A673 (cell line): ENCODE data around the gene CD9. TPM values are rescaled to one million over a fixed set of nuclear protein-coding genes. Genes with fewer than 3 reads are reported as not detected.
"Not testable (repeated sequence)": the region's sequence is repeated elsewhere in the genome, so short reads cannot be mapped to it uniquely, and the experiment has no call there.

Experiments
- BruUV-seq: library from RNA; stranded (reverse); fragments of 400-500 nt; replicated peaks from 2 replicates; lab custom pipeline; 2021; lab: Mats Ljungman, UMichigan
- CTCF ChIA-PET: fragments of 300-600 bp; sonication (Branson Sonifier 250); formaldehyde crosslinking; loops from one replicate; lab custom pipeline; 2022; ENCODE audit warnings: antibody characterized with exemption; lab: Charles Lee
- POLR2A ChIA-PET: fragments of 300-600 bp; sonication (Branson Sonifier 250); formaldehyde crosslinking; loops from one replicate; lab custom pipeline; 2022; ENCODE audit warnings: antibody characterized with exemption; ENCODE audit not compliant: low non-redundant PET; lab: Charles Lee
- DNase-seq: peaks from one replicate; pipeline ENCODE4 v3.0.0-alpha.2; 2015; ENCODE audit warnings: low spot score
- H3K27ac ChIP-seq: fragments of 200-600 bp; sonication (generic); 2 replicates; pipeline ENCODE4 v1.5.1; 2016; ENCODE audit warnings: mixed run types, low read depth, mild to moderate bottlenecking, mixed read lengths, antibody characterized with exemption, low read length; ENCODE audit not compliant: poor library complexity, severe bottlenecking
- H3K27me3 ChIP-seq: fragments of 200-600 bp; sonication (generic); replicated peaks from 2 replicates; pipeline ENCODE4 v1.6.1; 2017; ENCODE audit warnings: mixed run types, low read depth, mild to moderate bottlenecking, mixed read lengths, antibody characterized with exemption, low read length; ENCODE audit not compliant: insufficient read depth, poor library complexity
- H3K36me3 ChIP-seq: fragments of 200-600 bp; sonication (generic); 2 replicates; pipeline ENCODE4 v1.6.1; 2016; ENCODE audit warnings: mixed run types, mild to moderate bottlenecking, mixed read lengths, antibody characterized with exemption, low read length; ENCODE audit not compliant: insufficient read depth, poor library complexity, severe bottlenecking
- H3K4me1 ChIP-seq: fragments of 200-600 bp; sonication (generic); 2 replicates; pipeline ENCODE4 v1.6.1; 2017; ENCODE audit warnings: mixed run types, mild to moderate bottlenecking, mixed read lengths, antibody characterized with exemption, low read length; ENCODE audit not compliant: insufficient read depth, poor library complexity, severe bottlenecking
- H3K4me3 ChIP-seq: fragments of 200-600 bp; sonication (generic); 2 replicates; pipeline ENCODE4 v1.5.1; 2016; ENCODE audit warnings: low read depth, mixed run types, mild to moderate bottlenecking, mixed read lengths, low read length; ENCODE audit not compliant: poor library complexity, severe bottlenecking
- H3K9me3 ChIP-seq: fragments of 200-600 bp; sonication (generic); 2 replicates; pipeline ENCODE4 v1.6.1; 2016; ENCODE audit warnings: mixed run types, low read depth, mild to moderate bottlenecking, mixed read lengths, antibody characterized with exemption, low read length; ENCODE audit not compliant: poor library complexity, severe bottlenecking
- EZH2 ChIP-seq: fragments of 200-600 bp; sonication (generic); IDR thresholded peaks from 2 replicates; pipeline ENCODE4 v1.6.1; 2017; ENCODE audit warnings: borderline replicate concordance, low read depth, mild to moderate bottlenecking, mixed read lengths, antibody characterized with exemption, low read length; ENCODE audit not compliant: poor library complexity, severe bottlenecking
- intact Hi-C: fragments of 100-400 bp; cut with micrococcal nuclease; formaldehyde crosslinking; loops from one replicate; pipeline ENCODE4 v1.10.0; 2022; ENCODE audit not compliant: unreplicated experiment
- total RNA-seq: library from RNA; stranded (reverse); gene quantifications from 2 replicates; pipeline ENCODE4 v1.2.3, GENCODE V29; 2021
- TF ChIP-seq, protein P1 (sequence below): fragments of 300-800, 200-600 bp; sonication (generic); conservative IDR thresholded peaks from 2 replicates; pipeline ENCODE4 v1.5.1; 2017; ENCODE audit warnings: low read depth, mild to moderate bottlenecking, antibody characterized with exemption, low read length, moderate library complexity, mixed read lengths

CD9 gene
- total RNA-seq, 1 experiment from 2014 or later, result 2.8 TPM

DNA sequence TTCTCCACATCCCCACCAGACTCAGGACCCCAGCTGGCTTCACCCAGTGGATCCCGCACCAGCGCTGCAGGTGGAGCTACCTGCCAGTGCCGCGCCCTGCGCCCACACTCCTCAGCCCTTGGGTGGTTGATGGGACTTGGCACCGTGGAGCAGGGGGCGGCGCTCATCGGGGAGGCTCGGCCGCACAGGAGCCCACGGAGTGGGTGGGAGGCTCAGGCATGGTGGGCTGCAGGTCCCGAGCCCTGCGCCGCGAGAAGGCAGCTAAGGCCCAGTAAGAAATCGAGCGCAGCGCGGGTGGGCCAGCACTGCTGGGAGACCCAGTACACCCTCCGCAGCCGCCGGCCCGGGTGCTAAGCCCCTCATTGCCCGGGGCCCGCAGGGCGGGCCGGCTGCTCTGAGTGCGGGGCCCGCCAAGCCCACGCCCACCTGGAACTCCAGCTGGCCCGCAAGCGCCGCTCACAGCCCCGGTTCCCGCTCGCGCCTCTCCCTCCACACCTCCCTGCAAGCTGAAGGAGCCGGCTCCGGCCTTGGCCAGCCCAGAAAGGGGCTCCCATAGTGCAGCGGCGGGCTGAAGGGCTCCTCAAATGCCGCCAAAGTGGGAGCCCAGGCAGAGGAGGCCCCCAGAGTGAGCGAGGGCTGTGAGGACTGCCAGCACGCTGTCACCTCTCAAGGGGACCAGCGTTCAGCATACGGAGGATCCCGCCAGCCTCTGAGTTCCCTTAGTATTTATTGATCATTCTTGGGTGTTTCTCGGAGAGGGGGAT, 9.3 kb upstream of the CD9 start:
- DNase-seq, H3K4me1 ChIP-seq, H3K4me3 ChIP-seq, H3K9me3 ChIP-seq, BruUV-seq, CTCF ChIA-PET, H3K27me3 ChIP-seq, H3K27ac ChIP-seq, H3K36me3 ChIP-seq, POLR2A ChIA-PET: not testable (repeated sequence)
- intact Hi-C loops, result loop anchor here (10.0 kb wide), 1 partner anchor 126 kb away; no protein-coding TSS in a partner anchor

DNA sequence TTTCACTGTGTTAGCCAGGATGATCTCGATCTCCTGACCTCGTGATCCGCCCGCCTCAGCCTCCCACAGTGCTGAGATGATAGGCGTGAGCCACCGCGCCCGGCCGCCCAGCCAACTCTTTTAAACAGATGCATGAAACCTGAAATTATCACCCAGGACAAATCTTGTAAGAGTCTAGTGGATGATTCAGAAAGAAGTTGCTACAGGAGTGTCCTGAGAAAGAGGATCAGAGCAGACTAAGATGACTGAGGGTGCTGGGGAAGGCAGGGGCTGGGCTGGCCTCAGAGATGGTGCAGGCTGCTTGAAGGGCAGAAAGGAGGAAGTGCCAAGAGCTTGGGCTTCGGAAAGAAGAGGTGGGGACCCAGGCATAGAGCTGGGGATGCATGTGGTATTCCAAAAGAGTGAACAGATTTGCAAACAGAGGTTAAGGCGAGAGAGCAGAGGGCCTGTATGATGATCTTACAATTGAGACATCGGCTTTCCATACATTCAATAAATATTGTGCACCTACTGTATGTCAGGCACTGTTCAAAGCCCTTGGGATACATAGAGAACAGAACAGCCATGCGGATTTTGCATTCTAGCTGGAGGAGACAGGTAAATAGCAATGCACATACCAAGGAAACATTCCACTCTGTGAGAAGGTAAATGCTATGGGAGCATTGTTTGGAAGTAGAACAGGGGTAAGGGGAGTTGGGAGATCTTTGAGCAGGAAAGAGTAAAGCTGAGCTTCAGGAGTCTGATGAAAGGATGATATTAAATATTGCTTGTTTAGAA, 7.4 kb upstream of the CD9 start:
- no TSS peak for BruUV-seq
- H3K27ac ChIP-seq, result no peak overlapping the region

DNA sequence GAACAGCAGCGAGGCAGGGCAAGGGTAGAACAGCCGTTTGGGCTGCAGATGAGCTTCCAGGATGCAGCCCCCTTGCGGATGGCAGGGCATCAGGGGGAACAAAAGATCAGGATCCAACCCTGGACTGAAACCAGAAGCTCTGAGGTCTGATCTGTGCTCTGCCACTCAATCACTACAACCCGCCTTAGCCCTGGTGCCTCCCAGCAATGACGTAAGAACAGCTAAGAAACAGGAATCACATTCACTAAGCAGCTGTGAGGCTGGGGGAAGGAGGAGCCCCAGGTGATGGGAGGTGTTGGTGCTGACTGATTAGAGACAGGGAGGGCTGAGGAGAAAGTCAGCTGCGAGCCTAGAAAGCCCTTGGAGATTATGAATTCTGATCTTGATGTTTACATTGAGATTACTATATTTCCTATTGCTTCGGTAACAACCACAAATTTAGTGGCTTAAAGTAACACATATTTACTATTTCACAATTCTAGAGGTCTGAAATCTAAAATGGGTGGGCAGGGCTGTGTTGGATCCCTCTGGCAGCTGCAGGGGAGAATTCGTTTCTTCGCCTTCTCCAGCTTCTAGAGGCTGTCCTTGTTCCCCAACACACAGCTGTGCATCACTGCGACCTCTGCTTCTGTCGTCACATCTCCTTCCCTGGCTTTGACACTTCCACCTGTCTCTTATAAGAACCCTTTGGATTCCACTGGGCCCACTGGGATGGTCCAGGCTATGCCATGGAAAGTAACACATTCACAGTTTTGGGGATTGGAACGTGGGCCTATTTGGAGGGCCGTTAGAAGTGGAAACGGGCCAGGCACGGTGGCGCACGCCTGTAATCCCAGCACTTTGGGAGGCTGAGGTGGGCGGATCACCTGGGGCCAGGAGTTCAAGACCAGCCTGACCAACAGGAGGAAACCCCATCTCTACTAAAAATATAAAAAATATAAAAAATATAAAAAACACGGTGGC, 6.1 kb upstream of the CD9 start:
- H3K4me1 ChIP-seq, result no peaks in the 10 kb centered on the region
- no TSS peak for BruUV-seq
- no peaks in the 10 kb centered on the region for H3K27me3 ChIP-seq
- no peak for DNase-seq
- H3K36me3 ChIP-seq, result no peaks in the 10 kb centered on the region
- ChIA-PET POLR2A (no interaction called here), CTCF (interaction anchor here (0.6 to 0.8 kb wide), 2 partner anchors 27 to 91 kb away, joined by 3 to 5 read pairs; no protein-coding TSS in a partner anchor)
- H3K27ac ChIP-seq, result no peak overlapping the region
- H3K4me3 ChIP-seq, result no peak overlapping the region
- TF ChIP-seq, protein P1, sequence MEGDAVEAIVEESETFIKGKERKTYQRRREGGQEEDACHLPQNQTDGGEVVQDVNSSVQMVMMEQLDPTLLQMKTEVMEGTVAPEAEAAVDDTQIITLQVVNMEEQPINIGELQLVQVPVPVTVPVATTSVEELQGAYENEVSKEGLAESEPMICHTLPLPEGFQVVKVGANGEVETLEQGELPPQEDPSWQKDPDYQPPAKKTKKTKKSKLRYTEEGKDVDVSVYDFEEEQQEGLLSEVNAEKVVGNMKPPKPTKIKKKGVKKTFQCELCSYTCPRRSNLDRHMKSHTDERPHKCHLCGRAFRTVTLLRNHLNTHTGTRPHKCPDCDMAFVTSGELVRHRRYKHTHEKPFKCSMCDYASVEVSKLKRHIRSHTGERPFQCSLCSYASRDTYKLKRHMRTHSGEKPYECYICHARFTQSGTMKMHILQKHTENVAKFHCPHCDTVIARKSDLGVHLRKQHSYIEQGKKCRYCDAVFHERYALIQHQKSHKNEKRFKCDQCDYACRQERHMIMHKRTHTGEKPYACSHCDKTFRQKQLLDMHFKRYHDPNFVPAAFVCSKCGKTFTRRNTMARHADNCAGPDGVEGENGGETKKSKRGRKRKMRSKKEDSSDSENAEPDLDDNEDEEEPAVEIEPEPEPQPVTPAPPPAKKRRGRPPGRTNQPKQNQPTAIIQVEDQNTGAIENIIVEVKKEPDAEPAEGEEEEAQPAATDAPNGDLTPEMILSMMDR, result no peak
- TF ChIP-seq EZH2, result no peak
- H3K9me3 ChIP-seq, result no peaks in the 10 kb centered on the region
- intact Hi-C loops, result loop anchor here (10.0 kb wide), 1 partner anchor 129 kb away; no protein-coding TSS in a partner anchor

More for the DNA sequence above, 7.4 kb upstream of the CD9 start:
- Histone ChIP-seq H3K4me3 (no peak overlapping the region), H3K27me3 (no peaks in the 10 kb centered on the region), H3K9me3 (no peaks in the 10 kb centered on the region), H3K4me1 (no peaks in the 10 kb centered on the region), H3K36me3 (no peaks in the 10 kb centered on the region)
- intact Hi-C loops, result loop anchor here (10.0 kb wide), 1 partner anchor 128 kb away; no protein-coding TSS in a partner anchor
- CTCF ChIA-PET, result no interaction called here
- DNase-seq, result no peak
- TF ChIP-seq, protein P1, result no peak
- TF ChIP-seq EZH2, result no peak
- POLR2A ChIA-PET, result no interaction called here
